Mucosa of descending colon (tissue), 3 donors: ENCODE data around the gene PIP4K2C. TPM values are rescaled to one million over a fixed set of nuclear protein-coding genes. Genes with fewer than 3 reads are reported as not detected.
A peak's percentile ranks its signal among the peaks of the same experiment; 100 is the strongest.

Experiments
- ATAC-seq: fragments of 200-7000 bp; cut with Tn5 transposase; one replicate; pipeline ENCODE4 v1.9.1; 2020; ENCODE audit warnings: mild to moderate bottlenecking, moderate library complexity
- DNase-seq, 3 donors: peaks; one replicate each; pipeline ENCODE4 v3.0.0-alpha.2; 2020
- H3K36me3 ChIP-seq: fragments of 200-600 bp; one replicate; pipeline ENCODE4 v1.8.0; 2021; ENCODE audit warnings: low read depth, mild to moderate bottlenecking
- H3K4me1 ChIP-seq: fragments of 200-600 bp; one replicate; pipeline ENCODE4 v1.8.0; 2021; ENCODE audit warnings: low read depth, mild to moderate bottlenecking
- H3K4me3 ChIP-seq: fragments of 200-600 bp; one replicate; pipeline ENCODE4 v1.8.0; 2021; ENCODE audit warnings: mild to moderate bottlenecking
- H3K9me3 ChIP-seq: fragments of 200-600 bp; one replicate; pipeline ENCODE4 v1.8.0; 2021; ENCODE audit warnings: mild to moderate bottlenecking
- CTCF ChIP-seq: fragments of 200-600 bp; IDR thresholded peaks from one replicate; pipeline ENCODE4 v1.8.0; 2022; ENCODE audit warnings: antibody characterized with exemption, mild to moderate bottlenecking
- intact Hi-C, 2 donors: fragments of 100-400 bp; cut with DNase I in 1 of 2; cut with micrococcal nuclease in 1 of 2; formaldehyde crosslinking; loops; one replicate each; pipeline versions ENCODE4 v1.11.0 to v1.11.1; 2022; cut with DNase I, micrococcal nuclease
- total RNA-seq, 3 donors: library from RNA; stranded (reverse); fragmentation: NEBNext Ultra II Directional in 2 of 3; extraction: Animal tissue kit (Norgen Biotek cat#: 25700) in 2 of 3; gene quantifications; one replicate each; pipeline versions ENCODE4 v1.2.1 to v1.2.4, GENCODE V29; 2021 to 2023
- donor health status: DM: no; HTN: no; CAD: no; lungs with moderate emphysema.
- donor health status: DM: no; HTN: no; CAD: no.
- donor health status: DM: no; HTN: yes; CAD: no.

The PIP4K2C gene
- total RNA-seq, 3 donors from 2014 or later = 39.0 to 55.5 (median 54.2) TPM

GRCh38 chr12:57579677-57580465 is 11.1 kb upstream of the PIP4K2C start:
- TF ChIP-seq CTCF = no peak
- intact Hi-C loops = loop anchor here (5.0 kb wide), 1 partner anchor 42 kb away; no protein-coding TSS in a partner anchor
- Histone ChIP-seq H3K4me1 (no peaks in the 10 kb centered on the region), H3K36me3 (no peaks in the 10 kb centered on the region), H3K4me3 (no peak overlapping the region), H3K9me3 (no peaks in the 10 kb centered on the region)
- peak; percentile 74 for ATAC-seq
- DNase-seq = no peak

- Histone ChIP-seq H3K4me3 (no peak overlapping the region), H3K9me3 (no peaks in the 10 kb centered on the region), H3K4me1 (no peaks in the 10 kb centered on the region), H3K36me3 (no peaks in the 10 kb centered on the region)
- ATAC-seq (no peak), DNase-seq (no peak)
- intact Hi-C loops = loop anchor here (5.0 kb wide), 1 partner anchor 42 kb away; no protein-coding TSS in a partner anchor
- no peak for TF ChIP-seq CTCF
Observed at GRCh38 chr12:57580466-57580795, 10.6 kb upstream of the PIP4K2C start.

- ATAC-seq = no peak
- Histone ChIP-seq H3K4me1 (no peaks in the 10 kb centered on the region), H3K4me3 (no peak overlapping the region), H3K9me3 (no peaks in the 10 kb centered on the region), H3K36me3 (no peaks in the 10 kb centered on the region)
- TF ChIP-seq CTCF = no peak
- no peak for DNase-seq
- intact Hi-C loops = loop anchor here (5.0 kb wide), 1 partner anchor 40 kb away; no protein-coding TSS in a partner anchor
Observed at GRCh38 chr12:57581802-57582201, 9.2 kb upstream of the PIP4K2C start.

GRCh38 chr12:57582440-57582839 is 8.6 kb upstream of the PIP4K2C start:
- DNase-seq (no peak), ATAC-seq (no peak)
- no peaks in the 10 kb centered on the region for H3K36me3 ChIP-seq
- H3K9me3 ChIP-seq = no peaks in the 10 kb centered on the region
- no peak overlapping the region for H3K4me3 ChIP-seq
- H3K4me1 ChIP-seq = no peaks in the 10 kb centered on the region
- TF ChIP-seq CTCF = no peak
- intact Hi-C loops = loop anchor here (5.0 kb wide), 1 partner anchor 40 kb away; no protein-coding TSS in a partner anchor

- Histone ChIP-seq H3K4me1 (no peaks in the 10 kb centered on the region), H3K36me3 (no peaks in the 10 kb centered on the region), H3K9me3 (no peaks in the 10 kb centered on the region), H3K4me3 (no peak overlapping the region)
- DNase-seq = peak in 1 of 3 donors; percentile 80
- peak; percentile 93 for ATAC-seq
- TF ChIP-seq CTCF = peak; percentile 77
- intact Hi-C loops = loop anchor here (5.0 kb wide), 1 partner anchor 39 kb away; no protein-coding TSS in a partner anchor
Observed at GRCh38 chr12:57583008-57583831, 7.8 kb upstream of the PIP4K2C start.
